HuH-7.5 (cell line): Measurements from ENCODE around the gene LRRK1.

Source experiments
- DNase-seq: peaks from one replicate; pipeline ENCODE4 v3.0.0; 2011; ENCODE audit warnings: low spot score

LRRK1 gene

GRCh38 chr15:100890850-100891249, 28.3 kb upstream of the LRRK1 start:
- no peak for DNase-seq

- no peak for DNase-seq
These were observed 27.7 kb upstream of the LRRK1 start for GRCh38 chr15:100891307-100892012.

DNA sequence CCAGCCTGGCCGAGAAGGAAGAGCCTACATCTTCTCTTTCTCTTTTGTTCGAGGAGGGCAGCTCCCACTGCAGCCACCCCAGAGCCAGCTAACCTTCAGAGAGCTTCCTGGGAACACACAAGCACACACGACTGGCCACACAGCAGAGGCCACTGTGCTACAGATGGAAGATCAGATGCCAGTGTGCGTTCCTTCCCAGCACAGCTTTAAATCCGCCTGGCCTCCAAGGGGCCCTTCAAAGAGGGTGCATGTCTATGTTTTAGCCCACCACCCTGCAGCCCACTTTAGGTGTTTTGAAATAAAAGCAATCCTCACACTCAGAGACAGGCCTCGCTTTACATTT, 27.2 kb upstream of the LRRK1 start:
- DNase-seq, result no peak

DNA sequence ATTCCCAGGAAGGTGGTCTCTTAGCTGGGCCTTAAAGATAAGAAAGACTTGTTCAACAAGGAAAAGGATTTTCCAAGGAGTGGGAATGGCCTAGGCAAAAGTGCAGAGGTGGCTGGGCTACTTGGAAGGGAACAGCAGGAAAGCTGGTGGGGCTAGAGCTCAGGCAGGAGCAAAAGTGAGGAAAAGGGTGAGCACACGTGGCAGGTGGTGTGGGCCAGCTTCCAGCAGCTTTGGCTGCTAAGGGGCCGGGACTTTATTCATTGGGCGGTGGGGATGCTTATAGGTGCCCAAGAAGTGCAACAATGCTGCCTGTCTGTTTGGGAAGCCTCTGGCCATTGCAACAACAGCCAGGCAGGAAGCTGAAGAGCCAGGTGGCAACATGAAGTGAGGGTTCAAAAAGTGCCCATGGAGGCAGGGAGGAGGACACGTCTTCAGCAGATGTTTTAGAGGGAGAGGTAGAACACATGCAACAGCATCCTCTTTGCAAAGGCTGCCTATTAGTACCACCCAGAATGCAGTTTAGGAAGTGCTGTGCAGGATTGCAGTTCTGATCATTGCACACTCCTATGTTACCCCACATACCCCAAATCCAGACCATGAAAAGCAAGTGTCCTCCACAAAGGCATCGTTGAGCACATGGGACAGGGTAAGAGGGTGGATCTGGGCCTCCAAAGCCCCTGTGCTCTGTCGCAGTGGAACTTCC, 25.7 kb upstream of the LRRK1 start:
- no peak for DNase-seq

DNA sequence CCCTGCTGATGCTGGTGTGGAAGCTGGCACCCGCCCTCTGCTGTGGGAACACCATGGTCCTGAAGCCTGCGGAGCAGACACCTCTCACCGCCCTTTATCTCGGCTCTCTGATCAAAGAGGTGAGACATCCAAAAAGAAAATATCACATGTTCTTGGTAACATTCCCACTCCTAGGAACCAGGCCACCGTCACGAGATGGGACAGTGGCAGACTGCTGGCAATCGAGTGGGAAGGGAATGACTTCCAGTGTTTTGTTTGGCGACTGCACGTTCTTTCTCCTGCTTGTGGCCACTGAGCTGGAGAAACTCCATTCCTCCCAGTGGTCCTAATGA, 25.2 kb upstream of the LRRK1 start:
- DNase-seq, result no peak

DNA sequence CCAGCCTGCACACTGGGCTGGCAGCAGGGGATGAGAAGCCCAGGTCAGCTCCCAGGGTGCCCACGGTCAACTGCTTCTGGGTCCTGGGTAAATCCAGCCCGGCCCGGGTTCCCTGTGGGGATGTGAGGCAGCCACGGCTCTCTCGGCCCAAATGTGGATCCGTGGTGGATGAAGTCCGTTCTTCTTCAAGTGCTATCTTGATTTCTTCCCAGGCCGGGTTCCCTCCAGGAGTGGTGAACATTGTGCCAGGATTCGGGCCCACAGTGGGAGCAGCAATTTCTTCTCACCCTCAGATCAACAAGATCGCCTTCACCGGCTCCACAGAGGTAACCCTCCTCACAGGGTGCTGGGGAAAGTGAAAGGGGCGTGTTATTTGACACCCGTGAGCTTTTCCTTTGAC, 23.4 kb upstream of the LRRK1 start:
- DNase-seq, result no peak

- no peak for DNase-seq
These were observed 21.7 kb upstream of the LRRK1 start for GRCh38 chr15:100897221-100898151.

DNA sequence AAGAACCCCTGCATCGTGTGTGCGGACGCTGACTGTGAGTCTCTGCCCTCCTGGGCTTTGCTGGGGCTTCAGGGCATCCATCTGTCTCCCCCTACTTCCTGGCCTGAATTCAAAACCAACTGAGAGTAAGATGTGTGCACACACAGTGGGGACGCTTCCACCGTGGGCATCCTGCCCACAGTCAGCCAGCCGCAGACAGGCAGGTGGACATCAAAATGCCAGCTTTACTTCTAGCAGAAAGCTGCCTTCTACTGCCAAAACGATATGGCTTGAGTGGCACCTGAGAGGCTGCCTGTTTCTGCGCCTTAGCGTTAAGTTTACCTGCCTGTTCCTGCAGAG, 21.0 kb upstream of the LRRK1 start:
- no peak for DNase-seq

GRCh38 chr15:100898661-100899462, 20.3 kb upstream of the LRRK1 start:
- DNase-seq, result no peak

DNA sequence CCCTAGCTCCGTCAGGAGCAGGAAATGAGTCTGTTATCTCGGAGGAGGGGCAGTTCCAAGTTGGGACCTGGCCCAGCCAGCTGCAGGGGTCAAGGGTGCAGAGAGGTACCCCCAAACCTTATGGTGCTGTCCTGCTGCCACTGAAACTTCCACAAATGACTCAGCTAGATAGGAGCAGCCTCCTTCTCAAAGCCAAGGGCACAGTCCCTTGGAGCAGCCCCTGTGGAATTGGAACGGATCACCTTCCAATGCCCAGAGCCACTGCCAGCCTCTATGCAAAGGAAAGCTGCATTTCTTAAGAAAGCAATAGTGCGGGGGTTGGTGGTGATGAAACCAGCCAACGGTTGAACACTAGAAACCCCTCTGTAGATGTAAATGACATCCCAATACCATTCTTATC, 19.6 kb upstream of the LRRK1 start:
- no peak for DNase-seq

DNA sequence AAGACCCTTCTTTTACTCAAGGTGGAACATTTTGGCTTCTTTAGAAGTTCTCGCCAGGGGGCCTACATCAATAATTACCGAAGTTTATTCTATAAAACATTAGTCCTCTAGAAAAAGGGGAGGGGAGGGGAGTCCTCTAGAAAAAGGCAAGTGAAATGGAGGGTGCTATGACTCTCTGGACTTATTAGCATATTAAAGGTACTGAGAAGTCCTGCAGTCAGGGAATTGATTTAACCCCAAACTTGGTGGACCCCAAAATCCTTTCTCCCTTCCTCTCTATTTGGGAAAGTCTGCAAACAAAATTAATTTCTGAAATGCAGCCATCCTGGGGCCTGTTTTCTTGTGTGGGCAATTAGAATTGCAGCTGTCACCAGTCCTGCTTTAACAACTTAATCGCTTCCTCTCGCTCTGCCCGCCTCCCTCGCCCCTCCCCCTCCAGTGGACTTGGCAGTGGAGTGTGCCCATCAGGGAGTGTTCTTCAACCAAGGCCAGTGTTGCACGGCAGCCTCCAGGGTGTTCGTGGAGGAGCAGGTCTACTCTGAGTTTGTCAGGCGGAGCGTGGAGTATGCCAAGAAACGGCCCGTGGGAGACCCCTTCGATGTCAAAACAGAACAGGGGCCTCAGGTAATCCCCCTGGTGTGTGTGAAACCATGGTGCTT, 18.9 kb upstream of the LRRK1 start:
- no peak for DNase-seq

DNA sequence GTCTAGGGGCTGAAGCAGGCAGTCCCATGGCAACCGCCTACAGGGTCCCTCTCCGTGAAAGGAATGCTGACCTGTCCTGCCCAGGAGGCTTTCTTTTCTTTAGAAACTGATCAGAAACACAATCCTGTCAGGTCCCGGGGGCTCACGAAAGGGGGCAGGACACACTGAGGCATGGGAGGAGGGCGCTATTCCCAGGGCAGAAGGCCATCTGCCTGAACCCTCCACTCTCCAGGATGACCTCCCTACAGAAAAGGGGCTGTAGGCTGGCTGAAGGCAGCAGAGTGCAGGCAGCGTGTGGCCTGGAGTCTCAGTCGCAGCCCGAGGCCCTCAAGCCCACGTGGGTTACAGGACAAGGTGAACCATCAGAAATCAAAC, 18.4 kb upstream of the LRRK1 start:
- no peak for DNase-seq

- no peak for DNase-seq
These were observed 17.9 kb upstream of the LRRK1 start for GRCh38 chr15:100901296-100901695.

DNA sequence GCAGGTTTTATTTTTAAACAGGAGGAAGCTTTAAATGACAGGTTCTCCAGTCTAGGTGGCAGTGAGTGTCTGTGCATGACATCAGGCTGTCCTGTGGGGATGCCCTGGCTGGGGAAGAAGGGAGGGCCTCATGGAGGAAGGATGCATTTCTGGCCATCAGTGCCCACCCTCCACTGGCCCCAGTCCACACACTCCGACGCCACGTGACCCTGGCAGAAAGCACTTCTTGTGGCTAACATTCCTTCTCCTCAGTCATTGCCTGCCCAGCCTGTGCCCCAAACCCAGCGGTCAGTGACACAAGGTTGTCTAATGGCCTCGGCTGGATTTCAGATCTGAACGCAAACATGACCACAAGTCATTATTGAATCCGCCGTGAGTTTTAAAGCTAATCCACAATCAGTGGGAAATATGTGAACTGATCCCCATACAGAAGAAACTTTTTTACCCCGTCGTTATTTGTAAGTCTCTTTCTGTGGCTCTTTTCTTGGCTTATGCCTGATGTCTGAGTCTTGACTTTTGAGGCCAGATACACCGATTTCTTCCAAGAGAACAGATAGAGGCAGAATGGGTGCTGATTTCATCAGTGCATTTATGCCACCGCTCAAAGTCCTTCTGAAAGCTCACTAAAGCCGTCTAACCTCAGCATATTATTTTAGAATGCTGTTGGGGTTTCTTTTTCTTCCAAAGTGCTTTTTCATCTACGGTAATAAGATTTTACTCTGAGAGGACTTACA, 17.3 kb upstream of the LRRK1 start:
- DNase-seq, result no peak

- no peak for DNase-seq
These were observed 16.6 kb upstream of the LRRK1 start for GRCh38 chr15:100902436-100903167.

- no peak for DNase-seq
These were observed 16.0 kb upstream of the LRRK1 start for GRCh38 chr15:100903168-100903554.

GRCh38 chr15:100905850-100906249, 13.3 kb upstream of the LRRK1 start:
- no peak for DNase-seq

DNA sequence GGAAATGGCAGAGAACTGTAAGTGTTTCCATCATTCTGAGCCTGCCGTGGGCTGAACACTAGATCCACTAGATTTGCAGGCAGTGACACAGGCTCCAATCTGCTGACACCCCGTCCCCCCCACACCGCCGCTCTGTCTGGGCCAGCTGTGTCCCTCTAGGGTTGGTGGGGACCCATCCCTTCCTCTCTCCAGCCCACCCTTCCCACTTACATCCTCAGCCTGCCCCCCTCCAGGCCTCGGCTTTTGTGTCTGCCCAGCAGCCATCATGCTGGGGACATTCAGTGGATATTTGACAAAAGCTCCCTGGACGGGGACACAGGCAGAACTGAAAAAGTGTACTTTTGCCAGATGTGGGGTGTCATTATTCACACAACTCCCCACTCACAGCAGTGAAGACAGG, 10.7 kb upstream of the LRRK1 start:
- no peak for DNase-seq

DNA sequence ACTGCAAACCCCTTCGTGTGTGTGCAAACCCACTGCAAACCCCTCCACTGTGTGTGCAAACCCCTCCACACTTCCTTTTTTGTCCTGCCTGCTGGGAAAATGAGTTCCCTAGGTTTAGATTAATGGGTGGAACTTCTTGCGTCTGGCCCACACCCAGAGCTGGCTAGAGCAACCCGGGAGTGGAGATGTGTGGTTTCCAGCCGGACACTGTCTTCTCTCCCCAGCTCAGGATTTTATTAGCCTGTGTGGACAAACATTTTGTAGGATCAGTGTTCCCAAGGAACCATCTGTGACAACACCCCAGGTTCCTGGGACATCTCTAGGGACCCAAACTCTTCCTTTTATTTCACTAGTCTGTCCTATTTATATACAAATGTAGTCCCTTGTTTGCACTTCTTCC, 9.6 kb upstream of the LRRK1 start:
- DNase-seq, result no peak
